HG02840 (cell line): Measurements from ENCODE around the gene THTPA.
A peak's percentile ranks its signal among the peaks of the same experiment; 100 is the strongest.

Experiments used
- ATAC-seq: cut with Tn5 transposase; IDR thresholded peaks from one replicate; pipeline ENCODE4 v1.9.1; 2021; ENCODE audit warnings: mild to moderate bottlenecking, moderate library complexity, moderate number of reproducible peaks; ENCODE audit not compliant: unreplicated experiment, low FRiP score

Gene THTPA

DNA sequence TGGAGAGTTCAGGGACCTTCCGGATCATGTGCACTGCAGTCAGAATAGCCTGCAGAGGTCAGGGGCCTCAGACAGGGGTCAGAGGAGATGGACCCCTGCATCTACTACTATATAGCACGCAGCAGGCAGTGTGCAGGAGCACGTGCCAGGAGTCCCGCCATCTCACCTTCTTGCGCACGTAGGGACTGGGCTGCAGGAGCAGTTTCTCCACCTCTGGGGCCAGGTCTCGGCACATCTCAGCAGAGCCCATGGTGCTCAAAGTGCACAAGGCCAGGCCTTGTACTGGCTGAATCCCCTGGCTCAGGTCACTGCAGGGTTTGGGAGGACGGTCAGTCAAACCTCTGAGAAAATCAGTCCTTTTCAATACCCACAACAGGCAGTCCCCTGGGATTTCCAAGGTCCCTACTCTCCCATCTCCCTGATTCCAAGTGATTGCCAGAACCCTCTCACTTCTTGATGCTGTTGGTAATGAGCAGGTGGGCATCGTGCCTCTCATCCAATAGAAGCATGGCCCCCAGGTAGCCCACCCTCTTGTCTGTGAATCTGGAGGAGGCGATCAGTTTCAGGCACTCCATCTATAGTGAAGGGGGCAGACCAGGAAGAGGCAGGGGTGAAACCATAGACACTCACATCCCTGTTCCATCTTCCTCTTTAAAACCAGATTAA is 10.2 kb downstream of the THTPA start:
- ATAC-seq, result no peak

GRCh38 chr14:23566778-23567185 is 10.7 kb downstream of the THTPA start:
- ATAC-seq, result no peak

- ATAC-seq, result peak; percentile 87
These were observed 11.3 kb downstream of the THTPA start, which contains the start of gene AP1G2 for GRCh38 chr14:23567186-23568020. Gene AP1G2 (minus strand): TSS chr14:23567791. CDS start chr14:23567314, 477 bp downstream.

DNA sequence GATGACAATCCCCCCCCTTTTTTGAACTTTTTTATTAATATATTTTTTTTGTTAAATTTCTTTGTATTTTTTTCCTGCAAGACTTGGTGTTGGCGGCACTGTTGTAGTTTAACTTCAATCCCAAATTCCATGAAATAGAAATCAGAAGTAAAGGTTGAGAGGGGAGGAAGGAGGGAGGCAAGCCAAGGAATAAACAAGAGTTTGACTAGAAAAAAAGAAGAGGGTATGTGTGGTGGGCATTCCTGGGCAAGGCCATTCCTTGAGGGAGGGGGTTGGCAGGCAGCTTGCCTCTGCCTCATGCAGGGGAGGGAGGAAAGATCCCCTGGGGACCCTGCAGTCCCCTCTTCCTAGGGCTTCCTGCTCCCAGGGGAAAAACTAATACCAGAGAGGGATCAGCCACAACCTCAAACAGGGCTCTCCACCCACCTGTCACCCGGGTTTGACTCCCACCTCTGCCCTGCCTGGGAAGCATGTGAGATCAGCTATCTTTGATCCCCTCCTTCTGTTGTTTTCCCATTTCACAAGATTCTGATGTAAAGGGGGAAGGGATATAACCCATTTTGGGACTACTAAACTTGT is 12.0 kb downstream of the THTPA start:
- no peak for ATAC-seq

GRCh38 chr14:23568600-23569331 is 12.7 kb downstream of the THTPA start:
- no peak for ATAC-seq

DNA sequence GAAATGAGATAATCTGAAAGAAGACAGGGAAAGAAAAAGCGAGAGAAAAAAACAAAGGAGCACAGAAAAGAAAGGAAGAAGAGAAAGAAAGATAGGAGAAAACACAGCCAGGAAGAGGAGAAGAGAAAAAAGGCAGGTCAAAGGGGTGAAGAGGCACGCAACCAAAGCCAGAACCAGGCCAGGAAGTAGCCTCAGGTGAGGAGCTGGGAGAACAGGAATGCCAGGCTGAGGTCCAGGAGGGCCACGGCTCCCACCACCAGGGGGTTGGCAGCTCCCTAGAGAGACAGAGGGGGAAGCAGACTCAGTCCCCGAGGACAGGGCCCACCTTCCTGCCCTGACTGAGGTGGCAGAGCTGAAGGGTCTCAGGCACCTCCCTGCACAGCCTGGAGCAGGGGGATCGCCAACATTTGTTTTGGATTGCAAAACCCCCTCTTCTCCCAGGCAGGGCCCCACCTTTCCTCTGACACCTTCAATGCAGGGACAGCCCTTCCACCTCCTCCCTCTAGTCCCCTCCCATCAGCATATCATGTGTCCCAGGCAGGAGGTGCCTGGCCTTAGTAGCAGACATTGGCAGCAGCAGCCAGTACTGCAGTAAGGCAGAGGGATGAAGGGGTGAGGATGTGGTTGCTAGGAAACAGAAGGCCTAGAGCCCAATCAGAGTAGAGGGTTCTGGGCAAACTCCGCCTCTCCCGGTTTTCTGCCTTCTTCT is 13.5 kb downstream of the THTPA start:
- no peak for ATAC-seq

GRCh38 chr14:23570806-23571483 is 14.9 kb downstream of the THTPA start:
- no peak for ATAC-seq

GRCh38 chr14:23571701-23572523 is 15.8 kb downstream of the THTPA start:
- ATAC-seq, result no peak

- no peak for ATAC-seq
These were observed 16.4 kb downstream of the THTPA start for GRCh38 chr14:23572524-23572828.

- ATAC-seq, result no peak
These were observed 16.8 kb downstream of the THTPA start for GRCh38 chr14:23572836-23573235.

GRCh38 chr14:23573384-23574015 is 17.4 kb downstream of the THTPA start:
- ATAC-seq, result no peak

DNA sequence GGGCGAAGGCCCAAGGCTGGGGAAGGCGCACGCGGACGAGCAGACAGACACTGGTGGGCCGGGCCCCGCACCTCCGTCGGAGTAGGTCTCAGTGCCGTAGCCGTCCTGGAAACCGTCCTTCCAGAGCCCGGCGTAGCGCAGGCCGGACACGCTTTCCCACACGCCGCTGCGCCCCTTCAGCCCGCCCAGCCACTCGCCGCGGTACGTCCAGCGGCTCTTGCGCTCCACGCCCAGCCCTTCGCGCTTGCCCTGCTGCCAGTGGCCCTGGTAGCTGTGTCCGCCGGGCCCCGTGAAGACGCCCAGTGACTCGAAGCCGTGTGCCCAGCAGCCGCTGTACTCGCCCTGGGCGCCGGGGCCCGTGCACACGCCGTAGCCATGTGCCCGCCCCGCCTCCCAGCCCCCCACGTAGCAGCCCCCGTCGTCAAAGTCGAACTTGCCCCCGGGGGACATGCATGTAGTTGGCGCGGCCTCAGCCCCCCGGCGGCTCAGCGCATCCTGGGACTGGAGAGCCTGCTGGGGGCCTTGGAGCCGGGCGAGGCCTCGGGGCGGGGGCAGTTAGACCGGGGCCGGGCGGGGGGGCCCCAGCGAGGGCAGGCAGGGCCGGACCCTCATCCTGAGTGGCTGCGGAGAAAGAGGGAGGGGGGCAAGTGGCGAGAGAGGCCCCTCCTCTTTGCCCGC is 21.1 kb downstream of the THTPA start:
- ATAC-seq, result no peak

DNA sequence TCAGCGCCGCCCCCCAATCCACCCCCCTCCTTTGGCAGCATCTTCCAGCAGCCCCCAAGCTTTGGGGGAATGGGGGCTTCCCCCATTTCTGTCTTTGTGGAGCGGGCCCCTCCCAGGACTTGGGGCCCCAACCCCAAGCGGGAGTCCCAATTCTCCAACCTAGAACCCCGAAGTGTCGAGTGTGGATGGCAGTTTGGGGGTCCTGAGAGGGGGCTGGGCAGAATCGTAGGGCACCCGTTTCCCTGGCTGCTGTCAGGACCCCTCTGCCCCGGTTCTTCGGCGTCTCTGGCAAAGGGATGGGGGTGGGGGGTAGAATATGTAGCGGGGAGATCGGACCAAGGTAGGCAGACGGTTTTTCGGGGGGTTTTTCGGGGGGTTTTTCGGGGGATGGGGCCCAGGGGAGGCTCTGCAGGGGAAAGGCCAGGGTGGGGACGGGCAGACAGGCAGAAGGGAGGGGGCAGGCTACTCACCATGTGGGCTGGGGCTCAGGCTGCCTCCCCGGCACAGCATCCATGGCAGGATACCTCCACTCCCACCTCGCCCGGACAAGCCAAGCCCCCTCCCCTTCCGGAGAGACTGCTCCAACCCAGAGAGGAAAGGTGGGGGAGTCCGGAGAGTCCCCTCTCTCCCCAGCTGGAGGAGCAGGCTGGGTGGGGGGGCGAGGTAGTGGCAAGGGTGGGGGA is 21.8 kb downstream of the THTPA start:
- no peak for ATAC-seq

GRCh38 chr14:23578560-23579310 is 22.7 kb downstream of the THTPA start, which contains the start of gene JPH4:
Gene JPH4 (minus strand): TSS chr14:23578790. CDS start chr14:23577453, 1,337 bp downstream.
- ATAC-seq, result no peak

GRCh38 chr14:23579311-23579630 is 23.2 kb downstream of the THTPA start:
- ATAC-seq, result no peak

GRCh38 chr14:23579739-23580138 is 23.7 kb downstream of the THTPA start:
- ATAC-seq, result no peak
